Stimulated activated CD4-positive, alpha-beta T cell treated with anti-CD3 and anti-CD28 coated beads, Interleukin-15, amount 100 ng/mL, for 1 hour (primary cell): ENCODE results near the gene ALOX5AP.

Source experiments
- DNase-seq, 2 donors: peaks; one replicate each; pipeline ENCODE4 v3.0.0-alpha.2; 2020; ENCODE audit warnings: low read depth in 1 of 2, low spot score in 1 of 2

ALOX5AP gene

GRCh38 chr13:30735025-30735871 is at the start of gene ALOX5AP:
TSS of gene ALOX5AP (plus strand) at chr13:30735543. CDS start at chr13:30735606, 63 bp downstream.
- DNase-seq: no peak

DNA sequence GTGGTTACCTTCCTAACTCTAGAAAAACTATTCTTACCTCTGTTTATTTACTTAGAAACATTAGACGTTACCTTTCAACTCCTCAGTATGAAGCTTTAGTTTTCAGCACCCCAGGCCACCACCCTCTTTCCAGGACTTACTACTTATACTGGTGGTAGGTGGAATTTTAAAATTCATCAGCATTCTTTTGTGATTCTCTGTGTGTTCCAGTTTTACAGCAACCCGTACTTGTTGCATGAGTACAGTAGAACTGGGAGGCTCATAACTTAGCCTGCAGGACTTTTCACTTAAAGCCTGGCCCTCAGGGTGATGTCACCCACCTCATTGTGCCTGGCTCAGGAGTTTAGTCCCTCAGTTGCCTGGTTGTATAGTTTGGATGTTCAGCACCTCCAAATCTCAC is 49.4 kb upstream of the ALOX5AP start:
- no peak for DNase-seq

DNA sequence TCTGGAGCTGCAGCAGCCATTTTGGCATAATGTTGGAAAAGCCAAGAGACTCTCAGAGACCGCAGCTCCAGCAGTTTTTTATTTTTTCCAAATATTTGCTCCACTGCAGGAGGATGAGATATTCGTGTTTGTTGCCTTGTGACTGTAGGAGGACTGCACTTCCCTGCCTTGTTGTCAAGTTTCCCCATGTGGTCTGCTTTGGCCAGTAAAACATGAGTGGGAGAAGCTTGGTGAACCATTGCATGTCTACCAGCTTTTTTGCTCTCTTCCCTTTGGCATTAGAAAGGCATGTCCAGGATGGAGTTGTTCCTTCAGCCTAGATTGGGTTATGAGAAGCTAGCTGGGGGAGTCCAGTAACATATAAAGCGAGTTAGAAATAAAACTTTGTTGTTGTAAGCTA is 47.7 kb upstream of the ALOX5AP start:
- DNase-seq: no peak

DNA sequence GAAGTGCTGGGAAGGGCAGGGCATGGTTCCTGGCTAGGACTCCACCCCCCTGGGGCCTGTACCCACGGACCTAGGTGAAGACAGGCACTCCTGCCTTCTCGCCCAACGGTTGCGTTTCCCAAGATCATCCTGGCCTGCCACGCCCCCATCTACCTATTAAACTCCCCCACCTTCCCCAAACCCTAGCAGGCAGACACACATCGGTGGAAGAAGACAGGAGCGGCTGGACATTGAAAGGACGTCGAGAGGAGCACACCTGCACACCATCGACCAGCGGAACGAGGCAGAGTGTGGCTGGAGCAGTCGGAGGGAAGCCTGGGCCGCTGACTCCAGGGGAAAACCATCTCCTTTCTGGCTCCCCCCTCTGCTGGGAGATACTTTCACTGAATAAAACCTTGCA is 45.6 kb upstream of the ALOX5AP start:
- DNase-seq: no peak

GRCh38 chr13:30690282-30691188 is 44.8 kb upstream of the ALOX5AP start:
- no peak for DNase-seq

GRCh38 chr13:30692113-30692512 is 43.2 kb upstream of the ALOX5AP start:
- no peak for DNase-seq

- DNase-seq: no peak
These were observed 38.8 kb upstream of the ALOX5AP start for GRCh38 chr13:30696278-30697176.

DNA sequence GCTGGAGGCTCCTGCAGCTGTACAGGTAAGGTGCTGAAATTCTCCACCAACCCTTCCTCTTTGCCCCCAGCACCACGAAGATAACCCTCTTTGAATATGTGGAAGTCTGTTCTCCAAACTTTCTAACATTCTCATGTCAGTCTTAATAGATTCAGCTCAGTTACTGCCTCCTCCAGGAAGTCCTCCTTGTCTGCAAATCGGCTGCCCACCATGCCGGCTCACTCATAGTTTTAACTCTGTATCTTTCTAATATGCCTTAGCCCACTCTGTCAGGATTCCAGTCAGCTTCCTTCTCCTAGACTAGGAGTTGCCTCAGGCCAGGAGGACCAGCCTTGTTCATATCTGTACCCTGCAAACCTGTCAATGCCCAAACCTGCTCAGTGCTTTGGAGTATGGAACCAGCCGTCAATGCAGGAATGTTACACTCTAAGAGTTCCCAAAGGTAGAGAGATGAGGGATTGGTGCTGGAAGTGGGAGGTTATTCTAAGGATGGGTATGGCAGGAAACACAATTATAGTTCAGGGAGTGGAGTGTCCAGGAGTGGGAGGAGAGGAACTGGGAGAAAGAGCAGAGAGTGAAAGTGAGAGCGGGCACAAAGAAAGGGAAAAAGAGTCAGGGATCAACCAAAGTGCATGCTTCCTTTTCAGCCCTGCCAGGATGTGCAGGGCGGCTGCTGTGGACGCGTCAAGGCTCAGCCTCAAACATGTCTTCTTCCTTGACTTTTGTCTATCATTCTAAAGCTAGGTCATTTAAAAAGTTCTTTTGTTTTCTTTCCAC is 38.0 kb upstream of the ALOX5AP start:
- DNase-seq: no peak

GRCh38 chr13:30697996-30698401 is 37.3 kb upstream of the ALOX5AP start:
- no peak for DNase-seq

DNA sequence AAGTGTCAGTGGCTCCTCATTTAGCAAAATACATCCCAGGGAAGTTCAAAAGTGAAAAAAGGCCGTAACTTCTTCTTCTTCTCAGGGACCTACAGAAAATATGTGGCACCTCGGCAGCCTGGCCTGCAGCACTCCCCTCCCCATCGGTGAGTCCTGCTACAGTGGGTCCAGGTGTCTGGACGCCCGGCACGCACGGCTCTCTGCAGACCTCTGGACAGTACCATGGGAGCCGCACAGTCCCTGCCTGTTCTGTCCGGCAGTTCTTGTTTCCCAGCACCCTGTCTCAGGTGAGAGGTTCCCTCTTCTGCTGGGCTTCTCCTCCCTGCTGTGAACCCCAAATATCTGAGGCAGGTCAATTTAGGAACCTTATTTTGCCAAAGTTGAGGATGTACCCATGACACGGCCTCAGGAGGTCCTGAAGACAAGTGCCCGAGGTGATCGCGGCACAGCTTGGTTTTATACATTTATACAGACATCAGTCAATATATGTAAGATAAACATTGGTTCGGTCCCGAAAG is 36.8 kb upstream of the ALOX5AP start:
- DNase-seq: no peak

GRCh38 chr13:30700364-30700763 is 35.0 kb upstream of the ALOX5AP start:
- no peak for DNase-seq

DNA sequence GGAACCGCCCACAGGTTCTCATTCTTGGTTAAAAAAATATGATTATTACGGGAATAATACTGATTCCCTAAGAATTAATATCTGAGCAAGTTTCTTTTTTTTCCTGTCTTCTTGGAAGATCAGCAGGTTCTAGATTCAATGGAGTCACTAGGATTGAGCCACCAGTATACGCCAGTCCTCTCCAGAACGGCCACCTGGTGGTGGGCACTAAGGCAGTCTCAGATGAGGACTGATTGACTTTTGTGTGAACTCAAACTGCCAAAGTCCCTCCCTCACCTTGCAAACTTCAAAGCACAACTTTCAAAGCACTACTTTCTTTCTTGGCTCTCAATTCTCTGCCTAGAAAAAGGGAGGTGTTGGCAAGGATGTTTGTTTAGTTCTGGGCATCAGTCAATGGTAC is 33.3 kb upstream of the ALOX5AP start:
- DNase-seq: no peak

- no peak for DNase-seq
These were observed 30.7 kb upstream of the ALOX5AP start for GRCh38 chr13:30704596-30704995.

- no peak for DNase-seq
These were observed 29.7 kb upstream of the ALOX5AP start for GRCh38 chr13:30705680-30706079.

GRCh38 chr13:30708541-30708940 is 26.8 kb upstream of the ALOX5AP start:
- DNase-seq: no peak

- DNase-seq: no peak
These were observed 24.9 kb upstream of the ALOX5AP start for GRCh38 chr13:30710442-30710841.

DNA sequence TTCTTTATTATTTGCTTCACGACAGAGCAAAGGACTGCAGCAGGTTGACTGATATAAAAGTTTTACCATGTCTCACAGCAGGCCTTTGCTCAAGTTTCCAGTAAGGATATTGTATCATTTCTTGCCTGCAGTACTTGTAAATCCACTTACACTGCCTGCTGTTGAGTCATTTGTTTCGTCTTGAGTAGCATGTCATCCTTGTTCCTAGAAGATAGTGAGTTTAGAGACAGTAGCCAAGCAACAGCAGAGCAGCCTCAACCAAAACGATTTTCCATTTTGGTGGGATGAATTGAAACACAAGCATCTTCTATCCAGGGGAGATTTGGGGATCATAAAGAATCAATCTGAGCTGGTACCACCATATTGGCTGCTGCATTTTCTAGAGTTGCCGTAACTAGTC is 24.0 kb upstream of the ALOX5AP start:
- no peak for DNase-seq

DNA sequence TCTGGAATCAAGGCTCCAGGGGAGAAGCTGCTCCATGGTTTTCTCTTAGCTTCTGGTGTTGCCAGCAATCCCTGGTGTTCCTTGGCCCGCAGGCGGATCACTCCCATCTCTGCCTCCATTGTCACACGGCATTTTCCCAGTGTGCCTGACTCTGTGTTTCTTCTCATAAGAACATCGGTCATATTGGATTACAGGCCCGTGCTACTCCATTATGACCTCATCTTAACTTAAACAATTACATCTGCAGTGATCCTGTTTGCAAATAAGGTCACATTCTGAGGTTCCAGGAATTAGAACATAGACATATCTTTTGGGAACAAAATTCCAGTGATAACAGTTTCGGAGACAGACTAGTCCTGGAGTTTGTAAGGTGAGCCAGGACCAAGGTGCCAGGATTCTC is 23.5 kb upstream of the ALOX5AP start:
- no peak for DNase-seq

- no peak for DNase-seq
These were observed 22.5 kb upstream of the ALOX5AP start for GRCh38 chr13:30712536-30713532.
